Stimulated activated CD8-positive, alpha-beta memory T cell treated with anti-CD3 and anti-CD28 coated beads, Interleukin-7, amount 100 ng/mL, for 4 hours (primary cell): ENCODE results near the gene ANKRD44.
A peak's percentile ranks its signal among the peaks of the same experiment; 100 is the strongest.

Source experiments
- DNase-seq, 2 donors: peaks; one replicate each; pipeline ENCODE4 v3.0.0-alpha.2; 2020; ENCODE audit warnings: low read depth in 2 of 2

The ANKRD44 gene

DNA sequence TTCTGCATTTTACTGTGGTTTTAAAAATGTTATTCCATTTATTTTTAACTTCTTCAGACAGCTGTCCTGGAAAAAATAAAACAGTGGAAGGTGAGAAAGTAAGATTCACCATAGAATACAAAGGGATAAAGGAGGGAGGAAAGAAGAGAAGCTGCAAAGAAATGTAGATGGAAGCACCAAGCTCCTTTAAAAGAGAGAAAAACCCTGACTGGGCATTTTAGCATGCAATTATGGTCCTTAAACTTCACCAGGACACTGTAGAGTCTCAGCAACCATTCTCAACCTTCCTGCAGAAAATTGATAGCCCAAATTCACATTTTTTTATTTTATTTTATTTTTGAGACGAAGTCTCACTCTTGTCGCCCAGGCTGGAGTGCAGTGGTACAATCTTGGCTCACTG lies 11.6 kb upstream of the ANKRD44 start:
- DNase-seq = no peak

DNA sequence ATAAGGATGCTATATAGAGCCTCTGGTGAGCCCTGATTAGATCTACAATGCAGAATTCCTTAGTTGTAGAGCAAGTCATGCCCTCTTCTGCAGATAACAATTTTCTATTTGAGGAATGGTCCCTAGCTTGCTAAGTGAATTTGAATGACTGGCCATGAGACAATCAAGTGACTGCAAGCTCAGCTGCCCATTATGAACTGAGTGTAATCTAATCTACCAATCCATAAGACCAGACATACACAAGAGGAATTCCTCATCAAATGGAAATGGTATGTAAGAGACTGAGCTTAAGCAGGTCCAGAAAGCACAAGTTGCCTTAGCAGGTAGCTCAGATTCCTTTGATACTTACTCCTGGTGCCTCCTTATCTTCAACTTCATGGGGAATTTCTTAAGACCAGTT lies 4.8 kb upstream of the ANKRD44 start:
- DNase-seq = no peak

DNA sequence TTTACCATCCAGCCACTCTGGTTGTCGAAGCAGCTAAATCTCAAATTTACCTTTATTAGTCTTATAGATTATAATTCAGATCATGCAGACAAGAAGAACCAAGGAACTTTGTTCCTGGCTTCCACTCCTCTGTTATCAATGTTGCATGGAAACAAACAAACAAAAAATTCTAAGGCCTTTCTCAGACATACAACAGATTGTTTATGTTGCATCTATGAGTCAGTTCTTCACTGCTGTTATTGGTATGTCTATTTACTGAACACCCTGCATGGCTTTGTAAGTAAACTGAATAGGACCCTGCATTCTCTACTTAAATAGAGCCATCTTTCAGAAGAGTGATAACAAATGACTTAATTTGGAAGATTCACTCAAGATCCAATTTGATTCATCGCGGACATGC lies 1.6 kb upstream of the ANKRD44 start:
- DNase-seq = no peak

DNA sequence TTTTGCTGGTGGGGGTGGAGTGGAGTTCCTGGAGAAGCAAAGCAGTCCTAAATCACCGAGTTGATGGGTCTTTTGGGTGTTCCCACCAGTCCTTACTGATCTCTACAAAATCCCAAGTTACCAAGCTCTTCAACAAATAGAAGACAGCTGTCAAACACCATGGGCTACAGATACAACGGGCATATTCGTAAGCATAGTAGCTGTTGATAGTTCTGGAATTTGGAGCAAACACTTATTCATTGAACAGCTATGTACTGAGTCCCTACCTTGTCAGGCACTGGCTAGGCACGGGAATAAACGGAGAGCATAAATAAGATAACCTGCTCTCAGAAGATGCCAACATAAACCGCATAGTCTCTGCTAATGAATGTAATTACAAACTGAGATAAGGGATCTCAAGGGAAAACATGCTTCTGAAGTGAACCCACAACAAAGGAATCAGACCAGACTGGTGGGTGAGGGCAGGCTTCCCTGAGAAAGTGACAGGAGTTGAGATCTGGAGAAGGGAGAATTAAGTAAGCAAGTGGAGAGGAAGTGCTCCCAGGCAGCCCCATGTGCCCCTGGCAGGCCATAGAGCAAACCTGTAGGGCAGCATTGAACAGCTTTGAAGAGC lies 947 bp upstream of the ANKRD44 start:
- DNase-seq = no peak

DNA sequence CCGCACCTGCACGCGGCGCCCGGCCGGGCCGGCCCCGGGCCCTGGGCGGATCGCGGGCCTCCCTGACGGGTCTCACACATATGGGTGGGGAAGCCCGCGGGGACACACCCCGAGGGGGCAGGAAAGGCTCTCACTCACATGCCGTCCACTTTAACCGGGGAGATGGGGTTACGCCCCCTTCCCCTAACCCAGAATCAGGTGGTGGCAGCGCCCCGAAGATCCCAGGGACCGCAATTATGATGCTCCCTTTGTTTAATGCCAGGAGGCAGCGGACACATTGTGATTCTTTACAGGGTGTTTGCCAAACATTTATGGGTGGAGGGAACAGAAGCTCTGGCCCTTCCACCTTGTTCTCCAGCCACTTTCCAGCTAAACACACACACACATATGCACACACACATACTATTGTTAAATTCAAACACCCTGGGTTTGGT lies 424 bp upstream of the ANKRD44 start:
- DNase-seq = no peak

DNA sequence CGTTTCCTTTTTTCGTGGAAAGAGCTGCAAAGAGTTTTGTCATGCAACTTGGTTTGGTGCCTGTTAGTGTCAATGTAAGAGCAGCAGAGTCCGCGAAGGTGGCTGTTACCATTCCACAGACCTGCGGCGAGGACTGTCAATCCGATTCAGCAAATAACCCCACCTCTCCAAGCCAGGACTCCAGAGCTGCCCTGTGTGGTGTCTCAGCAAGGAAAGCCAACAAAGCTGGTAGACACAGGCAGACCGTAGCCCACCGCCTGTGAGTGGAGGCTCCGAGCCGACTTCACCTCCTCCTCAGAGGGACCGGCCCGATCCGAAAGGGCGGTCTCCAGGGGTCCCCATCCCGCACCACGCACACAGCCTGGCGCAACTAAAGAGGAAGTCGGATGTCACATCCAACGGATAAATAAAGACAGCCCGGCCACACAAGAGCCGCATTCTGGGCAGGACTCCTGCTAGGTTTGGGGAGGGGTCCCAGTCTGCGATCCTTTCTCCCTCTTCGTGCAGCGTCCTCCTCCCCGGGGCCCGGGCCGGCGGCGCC lies 819 bp downstream of the ANKRD44 start:
- peak; percentile 61 to 62 for DNase-seq

DNA sequence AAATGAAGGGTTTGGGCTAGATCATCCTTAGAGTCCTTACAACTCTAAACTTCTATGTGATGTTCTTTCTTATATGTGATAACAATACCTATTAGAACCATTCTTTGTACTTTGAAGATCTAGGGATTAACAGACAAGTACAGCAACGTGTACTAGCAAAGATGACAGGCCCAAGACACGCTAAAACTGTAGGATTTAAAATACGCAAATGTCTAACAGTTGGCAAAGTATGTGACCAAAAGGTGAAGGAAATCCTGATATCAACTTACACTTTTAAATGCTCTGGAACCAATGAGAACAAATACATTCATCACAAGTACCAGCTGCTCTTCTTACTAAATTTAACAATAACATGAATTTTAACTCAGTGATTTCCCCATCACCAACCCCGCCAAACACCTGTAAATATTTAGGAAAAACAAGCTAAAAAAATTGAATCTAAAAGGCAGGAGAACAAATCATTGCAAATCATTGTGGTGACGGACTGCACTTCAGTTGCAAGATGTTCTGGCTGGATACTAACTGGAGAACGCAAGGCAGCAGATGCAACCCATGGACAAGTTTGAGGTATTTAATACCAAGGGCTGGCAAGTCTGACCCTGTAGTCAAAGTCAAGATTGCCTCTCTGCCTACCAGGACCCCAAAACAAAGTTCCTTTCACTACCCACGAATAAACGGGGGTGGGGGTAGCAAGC lies 1.4 kb downstream of the ANKRD44 start:
- DNase-seq = no peak

DNA sequence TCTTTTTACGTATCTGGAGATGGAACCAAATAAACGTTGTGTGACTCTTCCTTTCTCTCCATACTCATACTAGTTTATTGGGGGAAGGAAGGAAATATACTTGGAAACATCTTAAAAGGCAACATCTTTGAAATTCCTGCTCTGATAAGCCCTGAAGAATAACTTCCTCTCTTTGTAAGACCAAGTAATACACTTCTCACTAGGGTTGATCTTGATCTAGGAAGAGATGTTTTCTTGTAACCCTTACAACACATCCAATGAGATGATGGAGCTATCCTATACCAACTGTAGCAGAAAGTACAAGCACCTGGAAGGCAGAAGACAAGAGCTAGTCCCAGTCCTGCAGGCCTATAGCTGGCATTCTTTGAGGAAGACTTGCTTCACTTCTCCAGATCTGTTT lies 2.0 kb downstream of the ANKRD44 start:
- no peak for DNase-seq

DNA sequence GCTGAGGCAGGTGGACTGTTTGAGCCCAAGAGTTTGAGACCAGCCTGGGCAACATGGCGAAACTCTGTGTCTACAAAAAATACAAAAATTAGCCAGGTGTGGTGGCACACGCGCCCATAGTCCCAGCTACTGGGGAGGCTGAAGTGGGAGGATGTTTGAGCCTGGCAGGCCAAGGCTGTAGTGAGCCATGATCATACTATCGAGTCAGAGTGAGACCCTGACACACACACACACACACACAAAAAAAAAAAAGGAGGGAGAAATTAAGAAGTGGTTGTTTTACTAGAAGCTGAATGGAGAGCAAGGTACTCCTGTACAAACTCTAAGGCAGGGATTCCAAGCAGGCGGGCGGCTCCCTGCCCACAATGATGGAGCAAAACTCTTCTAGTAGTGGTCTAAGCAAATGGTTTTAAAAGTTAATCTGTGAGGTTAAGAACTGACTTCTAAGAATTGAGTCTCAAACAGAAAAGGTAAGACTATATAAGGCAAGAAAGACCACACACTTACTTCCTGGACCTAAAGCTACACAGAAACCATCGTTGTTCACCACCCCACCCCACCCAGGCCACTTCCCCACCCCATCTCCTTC lies 2.6 kb downstream of the ANKRD44 start:
- peak in 1 of 2 donors; percentile 59 for DNase-seq

DNA sequence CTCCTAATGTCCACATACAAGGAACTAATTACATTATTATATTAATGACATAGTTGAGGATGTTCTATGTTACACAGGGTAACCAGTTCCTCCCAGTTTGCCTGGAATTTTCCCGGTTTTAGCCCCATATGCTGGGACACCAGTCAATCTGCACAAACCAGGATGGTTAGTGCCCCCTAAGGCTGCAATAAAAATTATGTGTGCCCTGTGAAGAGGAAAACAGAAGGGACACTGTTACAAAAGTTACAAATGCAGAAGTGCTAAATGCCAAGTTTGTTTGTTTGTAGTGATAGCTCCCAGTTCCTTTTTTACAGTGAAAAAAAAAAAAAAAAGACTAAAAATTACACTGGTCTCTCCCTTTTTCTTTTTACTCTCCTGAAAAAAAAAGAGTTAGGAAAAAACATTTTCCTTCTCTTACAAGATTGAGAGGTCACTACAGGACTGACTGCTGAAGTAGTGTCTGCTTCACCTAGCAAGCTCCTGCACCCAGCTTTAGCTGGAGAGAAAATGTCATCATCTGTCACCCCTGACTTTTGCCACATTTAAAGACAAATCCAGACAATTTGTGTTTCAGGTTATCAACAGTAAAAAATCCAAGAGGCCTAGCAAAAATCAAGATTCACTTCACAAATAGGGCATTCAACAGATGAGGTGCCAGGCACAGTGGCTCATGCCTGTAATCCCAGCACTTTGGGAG lies 3.2 kb downstream of the ANKRD44 start:
- no peak for DNase-seq

DNA sequence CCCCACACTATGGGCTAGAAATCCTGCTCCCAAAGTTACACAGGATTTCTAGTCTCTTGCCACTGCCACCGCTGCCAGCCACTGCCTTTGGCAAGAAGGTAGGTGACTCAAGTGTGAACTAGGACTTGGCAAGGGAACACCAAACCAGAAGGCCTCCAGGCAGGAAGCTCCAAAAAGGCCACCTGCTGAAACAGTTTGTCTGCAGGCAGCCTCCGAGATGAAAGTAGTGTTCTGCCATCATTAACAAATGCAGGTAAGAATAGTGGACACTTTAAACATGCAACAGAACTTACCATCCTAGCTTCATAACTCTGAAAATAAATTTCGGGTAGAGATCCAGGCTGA lies 3.9 kb downstream of the ANKRD44 start:
- DNase-seq = no peak

DNA sequence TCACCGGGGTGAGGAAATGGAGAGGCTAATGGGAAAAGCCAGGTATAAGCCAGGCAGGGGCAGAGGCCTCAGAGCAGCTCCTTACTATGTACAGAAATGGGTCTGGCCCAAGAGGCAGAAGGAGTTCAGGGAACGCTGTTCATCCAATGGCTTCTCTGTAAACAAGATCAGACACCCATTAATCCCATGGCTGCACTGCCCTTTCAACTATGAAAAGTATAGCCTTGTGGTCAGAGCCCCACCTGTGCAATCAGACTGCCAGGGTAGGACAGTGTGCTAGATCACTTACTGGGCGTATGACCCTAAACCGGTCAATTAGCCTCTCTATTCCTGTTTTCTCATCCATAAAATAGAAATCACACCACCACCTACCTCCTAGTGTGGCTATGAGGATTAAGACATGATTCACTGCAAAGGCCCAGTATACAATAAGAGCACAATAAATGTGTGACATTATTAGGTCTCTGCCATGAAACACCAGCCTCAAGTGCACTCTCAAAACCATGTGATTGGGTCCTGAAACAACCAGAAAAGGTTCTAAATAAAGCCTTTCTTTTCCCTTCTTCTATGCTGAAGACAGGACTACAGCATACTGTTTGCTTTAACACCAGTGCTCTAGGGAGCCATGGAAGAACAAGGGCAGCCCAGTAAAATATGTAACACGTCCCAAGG lies 4.4 kb downstream of the ANKRD44 start:
- DNase-seq = no peak

DNA sequence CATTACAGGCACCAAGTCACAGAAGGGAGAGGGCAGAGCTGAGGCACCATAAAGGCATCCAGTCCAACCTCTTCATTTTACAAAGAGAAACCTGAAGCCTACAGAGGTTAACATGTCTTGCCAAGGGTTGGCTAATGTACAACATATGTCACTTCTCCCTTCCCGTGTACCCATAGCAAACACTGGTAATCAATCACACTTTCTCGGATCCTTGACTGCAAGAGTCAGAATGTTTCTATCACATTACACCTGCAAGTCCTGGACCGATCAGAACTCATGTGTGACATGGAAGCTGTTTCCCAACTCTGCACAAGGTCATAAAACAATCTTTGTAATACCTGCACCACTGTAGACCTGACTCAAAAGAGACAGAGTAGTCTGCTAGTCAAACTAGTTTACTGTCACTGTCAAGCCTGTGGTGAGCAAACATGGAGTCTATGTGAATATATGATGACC lies 6.0 kb downstream of the ANKRD44 start:
- DNase-seq = no peak

DNA sequence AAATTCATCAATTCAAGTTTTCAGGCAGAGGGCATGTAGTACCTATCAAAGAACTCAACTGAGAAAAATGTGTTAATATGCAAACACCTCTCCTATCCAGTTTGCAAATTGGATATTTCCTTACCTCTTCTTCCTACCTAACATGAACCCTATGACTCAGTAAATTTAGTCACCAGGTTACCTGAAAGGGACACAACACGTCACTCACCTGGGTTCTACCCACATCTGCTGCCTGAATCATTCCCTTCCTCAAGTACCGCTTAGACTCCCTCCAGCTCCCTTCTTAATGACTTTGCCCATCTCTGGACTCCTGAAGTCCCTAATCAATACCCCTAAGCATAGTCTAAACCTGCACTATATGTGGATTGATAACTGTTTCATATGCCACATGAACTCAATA lies 10.4 kb downstream of the ANKRD44 start:
- no peak for DNase-seq

DNA sequence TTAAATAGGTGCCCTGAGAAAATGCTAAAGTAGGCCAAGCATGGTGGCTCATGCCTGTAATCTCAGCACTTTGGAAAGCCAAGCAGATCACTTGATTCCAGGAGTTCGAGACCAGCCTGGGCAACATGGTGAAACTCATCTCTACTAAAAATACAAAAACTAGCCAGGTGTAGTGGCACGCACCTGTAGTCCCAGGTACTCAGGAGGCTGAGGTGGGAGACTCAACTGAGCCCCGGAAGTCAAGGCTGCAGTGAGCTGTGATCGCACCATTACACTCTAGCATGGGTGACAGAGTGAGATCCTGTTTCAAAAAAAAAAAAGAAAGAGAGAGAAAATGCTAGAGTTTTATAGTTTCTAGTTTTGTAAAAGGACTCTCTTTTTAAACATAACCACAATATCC lies 12.0 kb downstream of the ANKRD44 start:
- no peak for DNase-seq

DNA sequence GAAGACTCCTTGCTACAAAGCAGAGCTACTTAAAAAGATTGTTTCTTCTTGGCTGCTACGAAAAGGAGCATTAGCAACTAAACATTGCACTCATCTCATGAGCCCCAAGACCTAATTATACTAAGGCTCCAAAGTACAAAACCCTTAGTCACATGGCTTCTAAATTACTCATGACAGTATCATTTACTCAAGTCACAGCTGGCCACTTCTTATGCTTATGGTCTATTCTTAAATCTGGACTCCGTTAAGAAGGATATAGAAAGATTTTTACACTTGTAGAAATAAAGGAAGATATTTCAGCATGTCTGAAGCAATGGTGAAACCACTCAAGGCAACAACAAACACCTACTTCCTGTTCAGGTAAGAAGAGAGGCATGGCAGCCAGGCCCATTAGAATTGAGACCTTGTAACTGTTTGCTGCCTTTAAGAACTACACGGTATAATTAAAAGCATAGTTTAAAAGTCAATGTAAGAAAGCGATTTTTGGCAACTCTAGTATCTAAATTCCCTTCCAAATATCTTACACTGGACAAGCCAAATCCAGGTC lies 12.7 kb downstream of the ANKRD44 start:
- DNase-seq = no peak

DNA sequence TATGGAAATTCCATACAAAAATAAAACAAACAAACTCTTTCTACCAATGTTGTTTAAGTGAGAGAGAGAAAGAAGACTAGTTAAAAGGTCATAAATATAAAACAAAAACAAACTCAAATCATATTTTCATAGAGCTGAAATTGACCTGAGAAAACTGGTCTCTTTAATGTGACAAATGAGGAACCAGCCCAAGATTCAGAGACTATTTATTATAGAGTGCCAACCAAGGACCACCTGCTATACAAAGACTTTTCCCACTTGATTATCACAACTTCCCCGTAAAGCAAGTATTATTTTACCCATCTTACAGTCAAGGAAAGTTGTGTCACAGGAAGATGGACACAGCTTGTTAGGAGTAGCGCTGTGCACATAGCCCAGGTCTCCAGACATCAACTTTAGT lies 13.3 kb downstream of the ANKRD44 start:
- DNase-seq = no peak

DNA sequence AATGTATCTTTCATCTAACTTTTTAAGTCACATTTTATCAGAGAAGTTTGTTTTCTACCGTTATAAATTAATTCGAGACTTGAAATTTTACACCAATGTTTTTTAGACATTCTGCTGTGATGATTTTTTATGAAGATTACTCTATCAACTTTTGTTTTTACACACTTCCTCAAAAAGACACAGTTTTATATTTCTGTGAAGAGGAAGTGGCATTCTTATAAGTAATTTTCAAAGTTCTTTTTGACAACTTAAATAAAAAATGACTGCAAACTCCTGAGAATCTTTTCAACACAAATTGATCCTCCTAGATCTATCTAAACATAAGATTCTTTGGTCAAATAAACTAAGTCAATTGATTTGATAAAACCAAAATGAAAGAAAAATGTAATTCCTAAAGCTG lies 13.7 kb downstream of the ANKRD44 start:
- no peak for DNase-seq

DNA sequence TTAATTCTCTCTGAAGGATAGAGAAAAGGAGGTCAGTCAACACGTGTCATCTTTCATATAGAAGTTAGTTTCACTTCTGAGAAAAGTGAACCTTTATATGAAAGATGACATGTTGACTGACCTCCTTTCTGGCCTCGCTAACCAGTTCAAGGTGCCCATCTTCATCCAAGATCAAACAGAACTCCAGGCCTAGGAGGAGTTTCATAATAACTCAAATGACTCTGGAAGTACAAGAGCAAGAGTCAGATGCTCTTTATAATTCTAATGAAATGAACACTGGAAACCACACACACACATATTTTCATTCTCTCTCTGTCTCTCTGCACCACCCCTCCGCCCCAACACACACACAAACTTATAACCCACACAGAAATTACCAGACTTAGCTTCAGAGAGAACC lies 16.3 kb downstream of the ANKRD44 start:
- DNase-seq = peak in 1 of 2 donors; percentile 27

DNA sequence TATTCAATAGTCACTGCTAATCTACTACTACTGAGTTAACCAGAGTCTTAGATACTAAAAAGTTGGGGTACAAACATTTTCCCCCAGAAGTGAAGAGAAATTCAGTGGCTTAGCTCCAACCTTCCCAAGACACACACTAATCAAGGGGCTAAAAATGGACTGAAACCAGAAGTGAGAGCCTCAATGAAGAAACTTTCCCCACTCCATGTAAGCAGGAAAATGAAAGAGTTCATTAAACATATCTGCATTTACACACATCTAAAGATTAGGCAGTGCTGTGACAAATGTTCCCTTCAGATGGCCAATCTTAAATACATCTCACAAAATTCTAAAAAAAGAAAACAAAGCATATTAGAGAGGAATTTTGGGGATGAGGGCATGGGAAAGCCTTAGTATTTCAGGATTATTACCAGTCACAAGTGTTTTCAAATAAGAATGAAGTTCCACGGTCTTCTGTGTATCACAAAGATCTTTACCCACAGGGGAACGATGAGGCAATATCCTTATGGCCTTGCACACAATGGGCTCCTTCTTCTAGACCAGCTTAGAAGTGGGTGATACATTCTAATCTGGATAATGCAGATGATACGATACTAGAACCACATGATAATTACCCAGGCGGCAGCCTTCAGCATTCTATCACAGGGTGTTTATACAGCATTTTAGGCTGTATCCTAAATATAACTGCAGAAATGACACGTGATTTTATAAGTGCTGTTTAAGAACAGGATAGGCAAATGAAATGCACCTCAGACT lies 17.1 kb downstream of the ANKRD44 start:
- DNase-seq = no peak

DNA sequence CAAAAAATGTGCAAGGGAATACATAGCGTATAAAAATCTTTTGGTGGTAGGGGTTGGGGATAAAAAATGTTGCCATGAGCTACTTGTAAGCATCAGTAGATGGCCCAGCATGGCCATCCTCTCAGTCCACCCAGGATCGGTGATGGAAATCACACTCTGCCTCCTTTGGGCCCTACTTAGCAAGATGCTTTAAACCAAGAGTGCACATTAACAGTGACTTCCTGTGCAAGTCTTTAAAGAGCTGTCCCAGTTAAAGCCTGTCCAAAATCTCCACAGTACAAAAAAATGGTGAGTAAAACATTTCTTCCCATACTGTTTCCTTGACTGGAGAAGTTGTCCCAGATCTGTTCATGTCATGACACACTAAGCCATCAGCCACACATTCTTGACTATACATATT lies 18.0 kb downstream of the ANKRD44 start:
- DNase-seq = no peak
